Smooth muscle cell (in vitro differentiated cells): ENCODE measurements around the gene PRDM16. TPM values are rescaled to one million over a fixed set of nuclear protein-coding genes. Genes with fewer than 3 reads are reported as not detected.

Source experiments
- DNase-seq: peaks from one replicate; lab custom pipeline; 2025; ENCODE audit not compliant: unreplicated experiment; lab: John Stamatoyannopoulos, UW
- H2AFZ ChIP-seq: fragments of 200-600 bp; sonication (generic); 2 replicates; pipeline ENCODE4 v1.6.0; 2016; ENCODE audit warnings: antibody characterized with exemption, low read depth, mild to moderate bottlenecking
- H3F3A ChIP-seq: fragments of 200-600 bp; sonication (generic); 2 replicates; pipeline ENCODE4 v1.6.0; 2017; ENCODE audit warnings: antibody characterized with exemption, low read depth
- H3K27ac ChIP-seq: fragments of 200-600 bp; sonication (generic); 2 replicates; pipeline ENCODE4 v1.5.1; 2016; ENCODE audit warnings: low read depth, mild to moderate bottlenecking
- H3K27me3 ChIP-seq: fragments of 200-600 bp; sonication (generic); 2 replicates; pipeline ENCODE4 v1.6.1; 2016; ENCODE audit warnings: low read depth, mild to moderate bottlenecking
- H3K36me3 ChIP-seq: fragments of 200-600 bp; sonication (generic); 2 replicates; pipeline ENCODE4 v1.5.1; 2016; ENCODE audit warnings: low read depth
- H3K4me1 ChIP-seq: fragments of 200-600 bp; sonication (generic); 2 replicates; pipeline ENCODE4 v1.5.1; 2016; ENCODE audit warnings: low read depth
- H3K4me2 ChIP-seq: fragments of 200-600 bp; sonication (generic); 2 replicates; pipeline ENCODE4 v1.6.0; 2016; ENCODE audit warnings: mild to moderate bottlenecking
- H3K4me3 ChIP-seq: fragments of 200-600 bp; sonication (generic); 2 replicates; pipeline ENCODE4 v1.5.1; 2016; ENCODE audit warnings: mild to moderate bottlenecking
- H3K79me2 ChIP-seq: fragments of 200-600 bp; sonication (generic); 2 replicates; pipeline ENCODE4 v1.6.0; 2016; ENCODE audit warnings: low read depth, mild to moderate bottlenecking
- H3K9ac ChIP-seq: fragments of 200-600 bp; sonication (generic); 2 replicates; pipeline ENCODE4 v1.6.0; 2016; ENCODE audit warnings: low read depth
- H3K9me3 ChIP-seq: fragments of 200-600 bp; sonication (generic); replicated peaks from 2 replicates; pipeline ENCODE4 v1.5.1; 2016; ENCODE audit warnings: low read depth
- H4K20me1 ChIP-seq: fragments of 200-600 bp; sonication (generic); 2 replicates; pipeline ENCODE4 v1.6.0; 2016; ENCODE audit warnings: low read depth
- WGBS: methylation state at CpG from one replicate; pipeline ENCODE4 v1.1.7; 2016; ENCODE audit warnings: low lambda C conversion rate; 5-methylcytosine and 5-hydroxymethylcytosine counted together
- polyA plus RNA-seq: library from polyadenylated mRNA; unstranded; fragments of >200 nt; fragmentation: Nextera tagmentation; extraction: Ambion mirVana; gene quantifications from 2 replicates; pipeline ENCODE4 v1.2.1, GENCODE V29; 2016
- total RNA-seq: library from RNA; depleted of rRNA; stranded (reverse); fragments of >200 nt; gene quantifications from 2 replicates; pipeline ENCODE4 v1.2.3, GENCODE V29; 2014
- TF ChIP-seq, protein P1 (sequence below): fragments of 200-600 bp; sonication (generic); IDR thresholded peaks from 2 replicates; pipeline ENCODE4 v1.5.1; 2017; ENCODE audit warnings: borderline replicate concordance, mild to moderate bottlenecking, antibody characterized with exemption; ENCODE audit not compliant: insufficient read depth, poor library complexity, severe bottlenecking

PRDM16 gene
- total and polyA plus RNA-seq, 2 experiments from 2014 or later: 0.72 to 1.3 TPM

DNA sequence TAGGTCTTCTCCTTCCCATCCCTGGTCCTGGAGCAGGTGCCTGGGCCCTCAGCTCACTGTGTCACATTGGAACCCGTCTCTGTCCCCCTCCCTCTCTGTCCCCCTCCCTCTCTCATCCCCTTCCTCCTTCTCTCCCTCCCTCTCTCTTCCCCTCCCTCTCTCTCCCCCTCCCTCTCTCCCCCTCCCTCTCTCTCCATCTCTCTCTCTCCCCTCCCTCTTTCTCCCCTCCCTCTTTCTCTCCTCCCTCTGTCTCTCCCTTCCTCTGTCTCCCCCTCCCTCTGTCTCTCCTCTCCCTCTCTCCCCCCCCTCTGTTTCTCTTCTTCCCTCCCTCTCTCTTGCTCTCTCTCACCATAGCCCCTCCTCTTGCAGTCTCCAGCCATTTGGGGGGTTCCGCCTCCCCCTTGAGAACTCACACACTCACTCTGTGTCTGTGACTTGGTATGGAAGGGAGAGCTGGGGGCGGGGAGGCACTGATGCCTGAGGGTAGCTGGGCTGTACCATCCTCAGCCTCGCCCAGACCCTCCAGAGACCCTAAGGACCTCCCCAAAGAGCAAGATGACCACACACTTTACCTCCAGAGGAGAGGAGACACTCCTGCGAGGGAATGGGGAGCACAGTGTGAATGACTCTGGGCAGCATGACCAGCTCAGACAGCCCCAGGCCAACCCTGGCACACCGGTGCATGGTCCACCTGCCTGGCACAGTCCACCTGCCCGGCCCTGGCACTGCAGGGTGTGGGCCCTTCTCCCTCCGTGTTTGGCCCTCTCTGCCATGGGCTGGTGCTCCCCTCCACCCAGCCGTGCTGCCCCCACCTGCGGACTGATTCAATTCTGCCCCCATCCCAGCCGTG is 282.7 kb downstream of the PRDM16 start:
- H3K4me2 ChIP-seq: peak overlapping the region; percentile 74
- peaks cover 23% of the 10 kb centered on the region for H3K4me1 ChIP-seq
- H3F3A ChIP-seq: no peaks in the 10 kb centered on the region
- no peaks in the 10 kb centered on the region for H3K27me3 ChIP-seq
- WGBS: 65% methylated on average over 10 of the region's 11 CpGs
- no peaks in the 10 kb centered on the region for H4K20me1 ChIP-seq
- no peak overlapping the region for H2AFZ ChIP-seq
- H3K27ac ChIP-seq: no peak overlapping the region
- no peaks in the 10 kb centered on the region for H3K9me3 ChIP-seq
- no peaks in the 10 kb centered on the region for H3K36me3 ChIP-seq
- no peak for DNase-seq
- H3K9ac ChIP-seq: no peak overlapping the region
- TF ChIP-seq, protein P1, sequence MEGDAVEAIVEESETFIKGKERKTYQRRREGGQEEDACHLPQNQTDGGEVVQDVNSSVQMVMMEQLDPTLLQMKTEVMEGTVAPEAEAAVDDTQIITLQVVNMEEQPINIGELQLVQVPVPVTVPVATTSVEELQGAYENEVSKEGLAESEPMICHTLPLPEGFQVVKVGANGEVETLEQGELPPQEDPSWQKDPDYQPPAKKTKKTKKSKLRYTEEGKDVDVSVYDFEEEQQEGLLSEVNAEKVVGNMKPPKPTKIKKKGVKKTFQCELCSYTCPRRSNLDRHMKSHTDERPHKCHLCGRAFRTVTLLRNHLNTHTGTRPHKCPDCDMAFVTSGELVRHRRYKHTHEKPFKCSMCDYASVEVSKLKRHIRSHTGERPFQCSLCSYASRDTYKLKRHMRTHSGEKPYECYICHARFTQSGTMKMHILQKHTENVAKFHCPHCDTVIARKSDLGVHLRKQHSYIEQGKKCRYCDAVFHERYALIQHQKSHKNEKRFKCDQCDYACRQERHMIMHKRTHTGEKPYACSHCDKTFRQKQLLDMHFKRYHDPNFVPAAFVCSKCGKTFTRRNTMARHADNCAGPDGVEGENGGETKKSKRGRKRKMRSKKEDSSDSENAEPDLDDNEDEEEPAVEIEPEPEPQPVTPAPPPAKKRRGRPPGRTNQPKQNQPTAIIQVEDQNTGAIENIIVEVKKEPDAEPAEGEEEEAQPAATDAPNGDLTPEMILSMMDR: no peak
- no peak overlapping the region for H3K4me3 ChIP-seq
- no peaks in the 10 kb centered on the region for H3K79me2 ChIP-seq

DNA sequence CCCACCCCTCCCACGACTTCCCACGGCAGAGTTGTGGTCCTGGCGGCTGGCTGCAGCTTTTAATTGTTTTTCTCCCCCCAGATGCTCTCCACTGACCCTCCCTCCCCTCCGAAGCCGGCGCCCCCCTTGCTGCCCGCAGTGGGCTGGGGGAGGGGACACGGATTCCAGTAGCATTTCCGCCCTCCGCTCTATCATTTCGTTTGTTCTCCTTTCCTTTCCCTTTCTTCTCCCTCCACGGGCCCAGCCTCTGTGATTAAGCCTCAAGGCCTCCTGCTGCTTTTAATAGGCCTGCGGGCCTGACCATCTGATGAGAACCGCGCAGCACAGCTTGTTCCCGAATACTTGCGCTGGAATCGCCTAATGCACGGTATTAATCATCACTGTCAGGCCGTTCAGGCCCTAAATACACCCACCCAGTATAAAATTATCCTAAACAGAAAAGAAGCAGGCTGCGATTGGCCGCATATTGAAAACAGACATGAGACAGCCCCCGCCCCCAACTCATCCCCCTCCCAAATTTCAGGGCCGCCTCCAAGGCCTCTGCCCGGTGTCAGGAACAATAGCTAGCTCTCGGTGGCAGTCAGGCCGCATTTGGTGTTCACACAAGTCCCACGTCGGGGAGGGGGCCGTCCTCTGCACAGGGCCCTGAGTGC is 283.4 kb downstream of the PRDM16 start:
- peak; percentile 41 for DNase-seq
- no peak overlapping the region for H2AFZ ChIP-seq

DNA sequence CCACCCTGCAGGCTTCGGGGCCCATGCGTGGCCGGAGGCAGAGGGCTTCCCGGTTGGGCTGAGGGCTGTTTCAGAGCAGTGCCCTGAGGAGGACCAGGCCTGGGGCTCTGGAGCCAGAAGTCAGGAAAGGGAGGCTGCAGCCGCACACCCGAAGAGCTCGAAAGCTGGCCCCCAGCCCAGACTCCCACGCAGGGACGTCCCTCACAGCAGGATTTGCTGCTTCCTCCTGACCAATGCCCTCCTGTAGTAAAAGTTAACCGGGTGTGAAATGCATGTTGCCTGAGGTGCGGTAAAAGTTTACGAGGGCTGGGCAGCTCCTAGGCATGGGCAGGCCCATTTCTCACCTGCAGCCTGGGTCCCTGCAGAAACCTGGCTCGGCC is 283.9 kb downstream of the PRDM16 start:
- Histone ChIP-seq H3K79me2 (no peaks in the 10 kb centered on the region), H3K27me3 (no peaks in the 10 kb centered on the region), H3K4me2 (peak overlapping the region; percentile 74), H3K9me3 (no peaks in the 10 kb centered on the region), H3F3A (no peaks in the 10 kb centered on the region), H3K36me3 (no peaks in the 10 kb centered on the region), H3K27ac (no peak overlapping the region), H3K4me3 (no peak overlapping the region), H2AFZ (no peak overlapping the region), H3K4me1 (peaks cover 23% of the 10 kb centered on the region), H3K9ac (no peak overlapping the region), H4K20me1 (no peaks in the 10 kb centered on the region)
- TF ChIP-seq, protein P1: no peak
- DNase-seq: peak; percentile 41
- 22% methylated on average over 13 of the region's 13 CpGs for WGBS

More for the DNA sequence above, 283.4 kb downstream of the PRDM16 start:
- no peaks in the 10 kb centered on the region for H3K79me2 ChIP-seq
- no peaks in the 10 kb centered on the region for H3K27me3 ChIP-seq
- peak overlapping the region; percentile 74 for H3K4me2 ChIP-seq
- WGBS: 11% methylated on average over 26 of the region's 30 CpGs
- H3K27ac ChIP-seq: no peak overlapping the region
- H4K20me1 ChIP-seq: no peaks in the 10 kb centered on the region
- no peaks in the 10 kb centered on the region for H3K9me3 ChIP-seq
- H3K36me3 ChIP-seq: no peaks in the 10 kb centered on the region
- TF ChIP-seq, protein P1: no peak
- H3K9ac ChIP-seq: no peak overlapping the region
- no peaks in the 10 kb centered on the region for H3F3A ChIP-seq
- peaks cover 23% of the 10 kb centered on the region for H3K4me1 ChIP-seq
- H3K4me3 ChIP-seq: no peak overlapping the region
